GM18520 (cell line): Measurements from ENCODE around the gene VSIR.
A peak's percentile ranks its signal among the peaks of the same experiment; 100 is the strongest.

Experiments used
- ATAC-seq: cut with Tn5 transposase; IDR thresholded peaks from one replicate; pipeline ENCODE4 v1.9.1; 2021; ENCODE audit not compliant: unreplicated experiment

The VSIR gene

GRCh38 chr10:71773221-71773971 is at the start of gene VSIR:
Gene VSIR (minus strand): TSS chr10:71773520. CDS start chr10:71773439, 81 bp downstream.
- ATAC-seq, result peak; percentile 41

- no peak for ATAC-seq
Observed at GRCh38 chr10:71821909-71822763, 48.8 kb upstream of the VSIR start.

GRCh38 chr10:71820966-71821365 is 47.6 kb upstream of the VSIR start:
- no peak for ATAC-seq

GRCh38 chr10:71819985-71820384 is 46.7 kb upstream of the VSIR start:
- no peak for ATAC-seq

GRCh38 chr10:71819441-71819861 is 46.1 kb upstream of the VSIR start:
- ATAC-seq, result no peak

- ATAC-seq, result no peak
Observed at GRCh38 chr10:71818674-71819260, 45.4 kb upstream of the VSIR start.

GRCh38 chr10:71817831-71818655 is 44.7 kb upstream of the VSIR start:
- no peak for ATAC-seq

GRCh38 chr10:71816936-71817618 is 43.8 kb upstream of the VSIR start:
- ATAC-seq, result no peak

GRCh38 chr10:71816421-71816851 is 43.1 kb upstream of the VSIR start:
- no peak for ATAC-seq

- no peak for ATAC-seq
Observed at GRCh38 chr10:71815515-71816130, 42.3 kb upstream of the VSIR start.

GRCh38 chr10:71814922-71815411 is 41.6 kb upstream of the VSIR start:
- no peak for ATAC-seq

- no peak for ATAC-seq
Observed at GRCh38 chr10:71812913-71813590, 39.7 kb upstream of the VSIR start.

GRCh38 chr10:71812016-71812912 is 38.9 kb upstream of the VSIR start:
- no peak for ATAC-seq

- ATAC-seq, result no peak
Observed at GRCh38 chr10:71811351-71811750, 38.0 kb upstream of the VSIR start.

- ATAC-seq, result no peak
Observed at GRCh38 chr10:71810048-71810750, 36.9 kb upstream of the VSIR start.

- no peak for ATAC-seq
Observed at GRCh38 chr10:71809628-71810027, 36.3 kb upstream of the VSIR start.
